ENCODE results near the gene RNPS1.
A peak's percentile ranks its signal among the peaks of the same experiment; 100 is the strongest.
"Not testable (repeated sequence)": the region's sequence is repeated elsewhere in the genome, so short reads cannot be mapped to it uniquely, and the experiment has no call there.

Gene RNPS1

DNA sequence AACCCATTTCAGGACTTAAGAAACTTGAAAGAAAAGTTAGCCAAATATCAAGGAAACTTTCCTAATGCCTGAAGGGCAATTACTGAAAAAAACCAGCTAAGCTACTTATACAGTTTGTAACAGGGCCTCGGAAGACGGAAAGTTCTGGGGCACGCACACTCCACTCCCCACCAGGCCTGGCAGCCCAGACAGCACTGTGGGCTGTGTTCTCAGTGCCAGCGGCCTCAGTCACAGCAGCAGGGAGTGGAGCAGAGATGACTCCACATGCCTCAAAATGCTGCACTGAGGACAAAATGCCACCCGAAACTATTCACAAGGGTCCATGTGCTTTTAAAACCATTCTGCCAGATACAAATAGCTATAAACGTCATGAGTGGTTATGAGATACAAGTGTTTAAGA lies 10.2 kb downstream of the RNPS1 start:
- no peak for DNase-seq (ENCODE audit: low read depth in 2 of 2)

GRCh38 chr16:2256531-2257140 lies 11.3 kb downstream of the RNPS1 start:
- no peak for DNase-seq (ENCODE audit: low read depth in 2 of 2)

GRCh38 chr16:2253293-2253692 lies 14.6 kb downstream of the RNPS1 start:
- no peak for DNase-seq (ENCODE audit: low read depth in 2 of 2)

- DNase-seq (ENCODE audit: low read depth in 2 of 2) = no peak
Observed at GRCh38 chr16:2252806-2253148, 15.1 kb downstream of the RNPS1 start.

- peak; percentile 57 to 65 for DNase-seq (ENCODE audit: low read depth in 2 of 2)
Observed at GRCh38 chr16:2251296-2252111, 16.4 kb downstream of the RNPS1 start, which contains the start of gene ECI1. TSS of gene ECI1 (minus strand) at chr16:2251587. CDS start at chr16:2251566, 21 bp downstream.

DNA sequence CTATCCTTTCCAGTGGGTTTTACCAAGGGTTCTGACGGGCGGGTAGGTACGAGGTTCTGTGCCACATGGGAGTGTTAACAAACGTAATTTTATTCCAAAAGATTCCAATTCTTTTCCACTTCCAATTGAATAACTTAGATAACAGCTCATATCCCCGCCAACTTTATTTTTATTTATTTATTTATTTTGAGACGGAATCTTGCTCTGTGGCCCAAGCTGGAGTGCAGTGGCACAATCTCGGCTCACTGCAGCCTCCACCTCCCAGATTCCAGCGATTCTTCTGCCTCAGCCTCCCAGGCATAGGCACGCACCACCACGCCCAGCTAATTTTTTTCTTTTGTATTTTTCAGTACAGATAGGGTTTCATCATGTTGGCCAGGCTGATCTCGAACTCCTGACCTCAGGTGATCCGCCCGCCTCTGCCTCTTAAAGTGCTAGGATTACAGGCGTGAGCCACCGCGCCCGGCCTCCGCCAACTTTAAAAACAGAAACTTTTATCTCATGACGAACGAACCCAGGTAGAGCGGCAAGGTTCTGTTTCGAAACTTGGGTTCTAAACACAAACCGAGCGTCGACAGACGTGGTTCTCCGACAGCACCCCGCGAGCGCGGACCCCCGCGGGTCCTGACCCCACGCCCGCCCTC lies 17.2 kb downstream of the RNPS1 start:
- DNase-seq (ENCODE audit: low read depth in 2 of 2) = no peak

DNA sequence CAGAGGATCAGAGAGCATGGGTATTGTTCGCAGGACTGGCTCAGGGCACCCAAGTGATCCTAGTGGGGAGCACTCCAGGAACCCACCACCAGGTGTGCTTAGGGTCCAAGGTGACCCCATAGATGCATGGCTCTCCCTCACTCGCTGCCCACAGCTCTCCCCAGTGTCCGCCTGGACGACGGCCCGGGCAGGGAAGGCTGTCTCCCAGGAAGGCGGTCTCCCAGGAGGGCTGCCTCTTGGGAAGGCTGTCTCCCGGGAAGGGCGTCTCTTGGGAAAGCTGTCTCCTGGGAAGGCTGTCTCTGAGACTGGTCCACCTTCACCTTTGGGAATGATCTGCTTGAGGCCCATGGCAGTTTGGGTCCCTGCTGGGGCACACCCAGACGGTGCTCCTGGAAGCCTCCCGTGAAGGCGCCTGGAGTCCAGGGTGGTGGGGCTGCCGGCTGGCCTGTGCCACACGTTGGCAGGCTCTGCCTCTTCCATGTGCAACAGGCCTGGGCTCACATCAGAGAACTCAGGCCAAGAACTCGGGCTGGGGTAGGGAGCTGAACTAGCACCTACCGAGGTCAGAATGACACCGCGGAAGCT lies 21.5 kb downstream of the RNPS1 start:
- no peak for DNase-seq (ENCODE audit: low read depth in 2 of 2)

DNA sequence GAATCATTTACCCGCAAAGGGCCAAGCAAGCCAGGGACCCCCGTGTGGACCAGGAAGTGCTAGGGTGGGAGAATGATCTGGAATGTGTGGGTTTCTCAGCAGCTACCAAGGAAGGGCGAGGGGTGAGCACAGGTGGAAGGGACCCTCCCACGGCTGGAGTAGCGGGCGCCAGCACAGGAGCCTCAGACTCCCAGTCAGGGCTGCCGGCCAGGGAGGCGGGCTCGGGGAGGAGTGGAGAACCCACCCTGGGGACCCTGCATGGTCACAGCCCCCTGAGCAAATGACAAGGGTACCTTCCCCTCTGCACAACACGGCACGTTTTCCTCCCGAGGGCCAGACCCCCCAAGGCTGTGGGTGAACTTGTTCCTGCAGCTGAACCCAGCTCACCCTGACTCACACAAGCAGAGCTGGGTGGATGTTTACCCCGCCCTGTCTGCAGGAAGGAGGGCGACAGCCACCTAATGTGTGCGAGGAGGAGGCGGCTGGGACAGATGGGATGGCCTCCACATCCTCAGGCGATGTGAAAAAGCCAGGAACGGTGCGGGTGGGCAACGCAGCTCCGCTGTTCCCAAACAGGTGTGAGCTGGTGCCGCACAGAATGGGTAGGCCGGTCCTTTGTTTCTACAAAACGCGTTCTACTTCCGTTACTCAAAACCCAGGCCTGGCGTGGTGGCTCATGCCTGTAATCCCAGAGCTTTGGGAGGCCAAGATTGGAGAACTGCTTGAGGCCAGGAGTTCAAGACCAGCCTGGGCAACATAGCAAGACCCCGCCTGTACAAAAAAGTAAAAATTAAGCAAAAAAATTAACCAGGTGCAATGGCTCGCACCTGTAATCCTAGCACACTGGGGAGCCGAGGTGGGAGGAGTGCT lies 22.8 kb downstream of the RNPS1 start:
- no peak for DNase-seq (ENCODE audit: low read depth in 2 of 2)

DNA sequence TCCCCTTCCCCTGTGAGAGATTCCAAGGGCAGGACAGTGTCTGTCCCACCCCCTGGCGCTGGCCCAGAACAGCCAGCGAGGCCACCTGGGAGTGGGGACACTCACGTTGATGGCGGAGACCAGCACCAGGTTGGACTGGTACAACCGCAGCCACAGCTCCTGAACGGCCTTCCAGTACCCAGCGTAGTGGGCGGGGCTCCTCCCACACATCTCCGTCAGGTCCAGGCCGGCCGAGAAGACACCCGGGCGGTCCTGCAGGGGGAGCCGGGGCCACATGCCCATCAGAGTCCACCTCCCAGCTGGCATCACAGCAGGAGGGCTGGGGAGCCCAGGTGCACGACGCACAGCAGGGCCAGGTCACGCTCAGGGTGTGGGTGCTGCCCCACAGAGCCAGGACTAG lies 23.6 kb downstream of the RNPS1 start:
- DNase-seq (ENCODE audit: low read depth in 2 of 2) = no peak

DNA sequence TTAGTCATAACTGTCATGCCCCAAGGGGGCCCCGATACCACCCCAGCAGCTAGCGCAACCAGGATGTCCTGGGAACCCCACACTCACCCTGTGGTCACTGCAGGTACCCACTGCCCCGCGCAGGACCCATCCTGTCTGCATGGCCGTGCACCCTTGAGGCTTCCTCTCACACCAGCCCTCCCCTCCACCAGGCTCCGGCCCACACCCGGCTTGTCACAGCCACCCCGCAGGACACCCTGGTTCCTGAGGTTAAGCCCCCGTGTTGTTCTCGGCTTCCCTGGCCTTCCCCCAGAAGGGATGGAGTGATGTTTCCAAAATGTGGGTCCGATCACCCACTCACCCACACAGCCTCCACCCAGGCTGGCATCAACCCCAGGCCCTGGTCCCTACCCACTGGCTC lies 24.1 kb downstream of the RNPS1 start:
- no peak for DNase-seq (ENCODE audit: low read depth in 2 of 2)

- DNase-seq (ENCODE audit: low read depth in 2 of 2) = no peak
Observed at GRCh38 chr16:2243031-2243528, 24.8 kb downstream of the RNPS1 start.

DNA sequence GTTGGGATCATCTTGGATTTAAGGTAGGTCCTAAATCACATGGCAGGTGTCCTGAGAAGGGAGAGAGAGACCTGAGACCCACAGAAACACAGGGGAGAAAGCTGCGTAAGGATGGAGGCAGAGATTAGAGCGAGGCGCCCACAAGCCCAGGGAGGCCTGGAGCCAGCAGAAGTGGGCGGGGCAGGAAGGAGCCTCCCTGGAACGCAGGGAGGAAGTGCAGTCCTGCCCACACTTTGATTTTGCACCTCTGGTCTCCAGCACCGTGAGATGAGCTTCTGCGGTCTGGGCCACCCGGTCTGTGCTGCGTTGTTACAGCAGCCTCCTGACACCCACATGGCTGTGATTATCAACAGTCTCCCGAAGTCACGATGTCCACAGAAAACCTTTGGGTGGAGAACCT lies 25.3 kb downstream of the RNPS1 start:
- DNase-seq (ENCODE audit: low read depth in 2 of 2) = no peak

DNA sequence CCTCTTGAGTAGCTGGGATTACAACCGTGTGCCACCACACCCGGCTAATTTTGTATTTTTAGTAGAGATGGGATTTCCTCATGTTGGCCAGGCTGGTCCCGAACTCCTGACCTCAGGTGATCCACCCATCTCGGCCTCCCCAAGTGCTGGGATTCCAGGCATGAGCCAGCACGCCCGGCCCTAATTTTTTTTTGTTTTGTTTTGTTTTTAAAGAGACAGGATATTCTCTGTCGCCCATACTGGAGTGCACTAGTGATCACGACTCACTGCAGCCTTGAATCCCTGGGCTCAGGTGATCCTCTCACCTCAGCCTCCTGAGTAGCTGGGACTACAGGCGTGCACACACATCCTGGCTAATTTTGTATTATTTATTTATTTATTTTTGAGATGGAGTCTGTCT lies 27.6 kb downstream of the RNPS1 start:
- DNase-seq (ENCODE audit: low read depth in 2 of 2) = not testable (repeated sequence)

GRCh38 chr16:2238838-2239675 lies 28.9 kb downstream of the RNPS1 start:
- DNase-seq (ENCODE audit: low read depth in 2 of 2) = no peak

DNA sequence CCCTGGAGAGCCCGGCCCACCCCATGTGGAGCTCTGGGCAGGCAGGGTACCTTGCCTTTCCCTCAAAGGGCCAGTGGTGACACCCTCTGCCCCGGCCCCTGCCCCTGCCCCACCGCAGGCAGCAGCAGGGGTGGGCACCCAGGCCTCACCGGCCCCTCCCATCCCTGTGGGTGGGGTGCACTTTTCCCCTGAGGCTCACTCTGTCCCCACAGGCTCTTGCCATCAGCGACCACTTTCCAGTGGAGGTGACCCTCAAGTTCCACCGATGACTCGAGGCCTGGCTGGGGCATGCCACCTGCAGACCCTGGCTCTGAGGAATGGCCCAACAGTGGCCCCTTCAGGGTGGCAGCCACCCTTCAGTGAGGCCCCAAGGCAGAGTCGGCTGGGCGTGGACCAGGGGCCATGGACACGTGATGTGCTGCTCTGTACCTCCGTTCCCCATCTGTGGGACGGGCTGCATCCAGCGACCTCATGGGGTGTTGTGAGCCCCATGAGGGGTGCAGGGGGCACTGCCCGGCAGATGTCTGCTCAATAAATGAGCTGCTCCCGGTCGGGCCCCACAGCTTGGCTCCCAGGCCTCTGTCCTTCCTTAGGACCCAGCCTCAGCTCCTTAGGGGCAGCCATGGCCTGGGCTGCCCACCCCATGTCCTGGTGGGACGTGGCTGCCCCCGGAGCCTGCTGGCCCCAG lies 29.6 kb downstream of the RNPS1 start:
- DNase-seq (ENCODE audit: low read depth in 2 of 2) = no peak

DNA sequence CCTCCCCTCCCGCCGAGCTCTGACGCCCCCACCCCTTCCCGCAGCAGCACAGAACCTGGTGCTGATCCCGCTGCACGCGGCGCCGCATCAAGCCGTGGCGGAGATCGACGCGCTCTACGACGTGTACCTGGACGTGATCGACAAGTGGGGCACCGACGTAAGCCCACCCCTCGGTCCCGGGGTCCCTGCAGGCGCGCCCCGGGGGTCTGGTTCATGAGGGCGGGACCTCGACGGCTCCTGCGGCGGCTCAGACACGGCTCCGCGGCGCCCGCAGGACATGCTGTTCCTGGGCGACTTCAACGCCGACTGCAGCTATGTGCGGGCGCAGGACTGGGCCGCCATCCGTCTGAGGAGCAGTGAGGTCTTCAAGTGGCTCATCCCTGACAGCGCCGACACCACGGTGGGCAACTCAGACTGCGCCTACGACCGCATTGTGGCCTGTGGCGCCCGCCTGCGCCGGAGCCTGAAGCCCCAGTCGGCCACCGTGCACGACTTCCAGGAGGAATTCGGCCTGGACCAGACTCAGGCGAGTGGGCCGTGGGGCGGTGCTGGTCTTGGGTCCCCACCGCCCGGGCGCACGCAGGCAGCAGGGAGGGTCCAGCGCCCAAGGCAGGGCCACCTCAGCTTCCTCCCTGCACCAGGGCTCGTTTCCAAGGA lies 30.3 kb downstream of the RNPS1 start:
- DNase-seq (ENCODE audit: low read depth in 2 of 2) = no peak

DNA sequence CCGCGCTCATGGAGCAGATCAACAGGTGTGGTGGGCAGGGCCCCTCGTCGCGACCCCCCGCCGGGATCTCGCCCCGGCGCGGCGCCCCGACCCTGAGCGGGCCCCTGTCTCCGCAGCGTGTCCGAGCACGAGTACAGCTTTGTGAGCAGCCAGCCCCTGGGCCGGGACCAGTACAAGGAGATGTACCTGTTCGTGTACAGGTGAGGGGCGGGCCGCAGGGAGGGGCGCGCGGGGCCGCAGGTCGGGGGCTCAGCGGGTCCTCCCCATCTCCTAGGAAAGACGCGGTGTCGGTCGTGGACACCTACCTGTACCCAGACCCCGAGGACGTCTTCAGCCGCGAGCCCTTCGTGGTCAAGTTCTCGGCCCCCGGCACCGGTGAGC lies 30.8 kb downstream of the RNPS1 start:
- DNase-seq (ENCODE audit: low read depth in 2 of 2) = no peak

GRCh38 chr16:2236337-2237101 lies 31.4 kb downstream of the RNPS1 start, which contains the start of gene DNASE1L2:
TSS of gene DNASE1L2 (plus strand) at chr16:2236444. CDS start at chr16:2236817, 373 bp downstream.
- DNase-seq (ENCODE audit: low read depth in 2 of 2) = no peak
